NCI-H1417 (cell line): Measurements from ENCODE around the gene TSPAN16.
"Not testable (repeated sequence)": the region's sequence is repeated elsewhere in the genome, so short reads cannot be mapped to it uniquely, and the experiment has no call there.

Experiments
- DNase-seq, 3 experiments: peaks; one replicate each; lab custom pipeline; 2025; lab: John Stamatoyannopoulos, UW

TSPAN16 gene

GRCh38 chr19:11345122-11345803 is 49.3 kb downstream of the TSPAN16 start:
- DNase-seq, result peak in 2 of 3 experiments; percentile 24 to 42

- DNase-seq, result peak; percentile 95 to 100 (median 100)
These were observed 50.4 kb downstream of the TSPAN16 start, which contains the start of the genes CCDC159 and TMEM205 for GRCh38 chr19:11346104-11346940. TSS of gene CCDC159 (plus strand) at chr19:11346519. CDS start at chr19:11346607, 88 bp downstream. TSS of gene TMEM205 (minus strand) at chr19:11346268. CDS start at chr19:11345619, 649 bp downstream.

- DNase-seq, result no peak
These were observed 51.6 kb downstream of the TSPAN16 start for GRCh38 chr19:11347546-11348039.

- DNase-seq, result no peak
These were observed 53.2 kb downstream of the TSPAN16 start for GRCh38 chr19:11349171-11349570.

GRCh38 chr19:11354102-11354501 is 58.1 kb downstream of the TSPAN16 start:
- DNase-seq, result not testable (repeated sequence)

- DNase-seq, result peak; percentile 83 to 96 (median 95)
These were observed 59.5 kb downstream of the TSPAN16 start, which contains the start of gene PLPPR2 for GRCh38 chr19:11355160-11356073. TSS of gene PLPPR2 (plus strand) at chr19:11355432. CDS start at chr19:11357674, 2,242 bp downstream.

GRCh38 chr19:11356074-11356397 is 60.1 kb downstream of the TSPAN16 start:
- DNase-seq, result no peak

GRCh38 chr19:11356676-11357550 is 61.0 kb downstream of the TSPAN16 start:
- peak in 1 of 3 experiments; percentile 5 for DNase-seq

- no peak for DNase-seq
These were observed 63.5 kb downstream of the TSPAN16 start for GRCh38 chr19:11359421-11359820.

- DNase-seq, result peak in 1 of 3 experiments; percentile 7
These were observed 65.2 kb downstream of the TSPAN16 start for GRCh38 chr19:11361037-11361770.

- no peak for DNase-seq
These were observed 66.1 kb downstream of the TSPAN16 start for GRCh38 chr19:11361771-11362731.

GRCh38 chr19:11363881-11364280 is 67.9 kb downstream of the TSPAN16 start:
- no peak for DNase-seq

GRCh38 chr19:11364296-11364904 is 68.4 kb downstream of the TSPAN16 start:
- no peak for DNase-seq

- no peak for DNase-seq
These were observed 69.0 kb downstream of the TSPAN16 start for GRCh38 chr19:11364935-11365334.
